Mesenteric fat pad (tissue), 1 donor: Measurements from ENCODE around the gene BUD31. TPM values are rescaled to one million over a fixed set of nuclear protein-coding genes. Genes with fewer than 3 reads are reported as not detected.
"Not testable (repeated sequence)": the region's sequence is repeated elsewhere in the genome, so short reads cannot be mapped to it uniquely, and the experiment has no call there.

Source experiments
- DNase-seq: peaks from one replicate; pipeline ENCODE4 v3.0.0-alpha.2; 2020; ENCODE audit warnings: low spot score
- total RNA-seq: library from RNA; stranded (reverse); fragmentation: NEBNext Ultra II Directional; extraction: Animal tissue kit (Norgen Biotek cat#: 25700); gene quantifications from one replicate; pipeline ENCODE4 v1.2.1, GENCODE V29; 2021
- donor health status: DM: yes; HTN: yes; CAD: no.

Gene BUD31
- total RNA-seq, 1 donor from 2014 or later, result 68.2 TPM

GRCh38 chr7:99429756-99430155 lies 21.0 kb downstream of the BUD31 start:
- DNase-seq, result no peak

- DNase-seq, result not testable (repeated sequence)
These were observed 23.2 kb downstream of the BUD31 start for GRCh38 chr7:99431756-99432540.

GRCh38 chr7:99433158-99433557 lies 24.4 kb downstream of the BUD31 start:
- no peak for DNase-seq

GRCh38 chr7:99437946-99438572 lies 29.3 kb downstream of the BUD31 start:
- no peak for DNase-seq

GRCh38 chr7:99438573-99439480 lies 30.1 kb downstream of the BUD31 start, which contains the start of the genes CPSF4 and PTCD1:
TSS of gene CPSF4 (plus strand) at chr7:99438943. CDS start at chr7:99439083, 140 bp downstream.
TSS of gene PTCD1 (minus strand) at chr7:99438798. CDS start at chr7:99435242, 3,556 bp downstream.
- peak; percentile 98 for DNase-seq

- DNase-seq, result no peak
These were observed 31.4 kb downstream of the BUD31 start for GRCh38 chr7:99440195-99440594.

- no peak for DNase-seq
These were observed 37.3 kb downstream of the BUD31 start for GRCh38 chr7:99446096-99446495.

GRCh38 chr7:99447943-99448342 lies 39.2 kb downstream of the BUD31 start:
- DNase-seq, result no peak

GRCh38 chr7:99448855-99449254 lies 40.1 kb downstream of the BUD31 start:
- DNase-seq, result no peak

- no peak for DNase-seq
These were observed 40.6 kb downstream of the BUD31 start for GRCh38 chr7:99449326-99449725.

- no peak for DNase-seq
These were observed 43.2 kb downstream of the BUD31 start for GRCh38 chr7:99451936-99452335.

GRCh38 chr7:99452541-99452940 lies 43.8 kb downstream of the BUD31 start:
- DNase-seq, result no peak

- no peak for DNase-seq
These were observed 44.3 kb downstream of the BUD31 start for GRCh38 chr7:99453105-99453504.

GRCh38 chr7:99455874-99456273 lies 47.1 kb downstream of the BUD31 start:
- DNase-seq, result no peak

GRCh38 chr7:99456288-99456687 lies 47.5 kb downstream of the BUD31 start:
- DNase-seq, result no peak

- DNase-seq, result no peak
These were observed 48.4 kb downstream of the BUD31 start for GRCh38 chr7:99457050-99457649.

- no peak for DNase-seq
These were observed 49.1 kb downstream of the BUD31 start for GRCh38 chr7:99457650-99458493.

- no peak for DNase-seq
These were observed 50.3 kb downstream of the BUD31 start for GRCh38 chr7:99459087-99459486.

- DNase-seq, result no peak
These were observed 51.9 kb downstream of the BUD31 start for GRCh38 chr7:99460651-99461050.

GRCh38 chr7:99461221-99461620 lies 52.5 kb downstream of the BUD31 start:
- no peak for DNase-seq
